Stimulated activated naive CD4-positive, alpha-beta T cell (primary cell): ENCODE data around the gene ZNF594.
"Not testable (repeated sequence)": the region's sequence is repeated elsewhere in the genome, so short reads cannot be mapped to it uniquely, and the experiment has no call there.

Source experiments
- DNase-seq, 6 experiments: peaks; one replicate each; lab custom pipeline; 2025; lab: John Stamatoyannopoulos, UW

ZNF594 gene

GRCh38 chr17:5136580-5137412, 54.9 kb downstream of the ZNF594 start:
- not testable (repeated sequence) for DNase-seq

GRCh38 chr17:5135726-5136579, 55.7 kb downstream of the ZNF594 start:
- DNase-seq: no peak

GRCh38 chr17:5135131-5135712, 56.4 kb downstream of the ZNF594 start:
- DNase-seq: not testable (repeated sequence)

GRCh38 chr17:5134571-5134970, 57.1 kb downstream of the ZNF594 start:
- not testable (repeated sequence) for DNase-seq

- not testable (repeated sequence) for DNase-seq
Observed at GRCh38 chr17:5133961-5134360, 57.7 kb downstream of the ZNF594 start.

DNA sequence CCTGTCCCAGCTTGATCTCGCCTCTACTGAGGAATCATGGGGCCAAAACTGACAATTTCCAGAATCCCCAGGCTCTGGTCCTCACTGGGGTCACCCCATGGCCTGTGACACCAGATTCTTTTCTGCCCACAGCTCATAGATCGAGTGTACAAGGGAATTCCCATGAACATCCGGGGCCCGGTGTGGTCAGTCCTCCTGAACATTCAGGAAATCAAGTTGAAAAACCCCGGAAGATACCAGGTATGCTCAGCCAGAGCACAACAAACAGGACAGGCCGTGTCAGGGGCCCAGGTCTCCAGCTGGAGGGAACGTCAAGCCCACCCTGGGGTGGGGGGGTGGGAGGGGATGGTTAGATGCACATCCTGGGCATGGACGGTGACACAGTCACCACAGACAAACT, 58.4 kb downstream of the ZNF594 start:
- no peak for DNase-seq

DNA sequence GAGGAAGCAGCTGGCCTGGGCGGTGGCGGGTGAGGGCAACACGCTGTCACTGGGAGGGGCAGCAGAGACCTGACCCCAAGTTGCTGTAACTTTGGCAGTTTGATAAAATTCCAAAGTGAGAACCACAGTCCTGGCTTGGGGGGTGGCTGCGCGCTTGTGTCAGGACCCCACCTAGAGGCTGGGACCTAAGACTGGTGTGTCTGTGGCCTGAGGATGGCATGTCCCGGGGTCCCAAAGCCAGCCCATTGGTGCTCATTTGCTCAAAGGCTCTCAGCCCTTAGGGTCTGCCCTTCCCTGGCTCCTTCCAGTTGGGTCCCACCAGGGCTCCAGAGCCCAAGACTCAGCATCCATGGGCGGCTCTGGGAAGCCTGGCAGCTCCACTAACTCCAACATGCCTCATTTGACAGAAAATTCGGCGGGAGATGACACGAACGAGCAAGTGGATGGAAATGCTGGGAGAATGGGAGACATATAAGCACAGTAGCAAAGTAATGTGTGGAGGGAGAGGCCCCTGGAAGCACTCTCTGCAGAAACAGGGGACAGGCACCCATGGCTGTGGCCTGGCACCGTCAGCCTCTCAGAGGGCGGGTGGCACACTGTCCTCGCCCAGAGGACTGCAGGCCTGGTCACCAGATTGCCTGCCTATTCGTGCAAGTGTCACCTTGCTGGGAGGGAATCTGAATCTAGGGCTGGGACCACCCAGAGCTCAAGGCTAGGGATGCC, 59.0 kb downstream of the ZNF594 start:
- DNase-seq: not testable (repeated sequence)

DNA sequence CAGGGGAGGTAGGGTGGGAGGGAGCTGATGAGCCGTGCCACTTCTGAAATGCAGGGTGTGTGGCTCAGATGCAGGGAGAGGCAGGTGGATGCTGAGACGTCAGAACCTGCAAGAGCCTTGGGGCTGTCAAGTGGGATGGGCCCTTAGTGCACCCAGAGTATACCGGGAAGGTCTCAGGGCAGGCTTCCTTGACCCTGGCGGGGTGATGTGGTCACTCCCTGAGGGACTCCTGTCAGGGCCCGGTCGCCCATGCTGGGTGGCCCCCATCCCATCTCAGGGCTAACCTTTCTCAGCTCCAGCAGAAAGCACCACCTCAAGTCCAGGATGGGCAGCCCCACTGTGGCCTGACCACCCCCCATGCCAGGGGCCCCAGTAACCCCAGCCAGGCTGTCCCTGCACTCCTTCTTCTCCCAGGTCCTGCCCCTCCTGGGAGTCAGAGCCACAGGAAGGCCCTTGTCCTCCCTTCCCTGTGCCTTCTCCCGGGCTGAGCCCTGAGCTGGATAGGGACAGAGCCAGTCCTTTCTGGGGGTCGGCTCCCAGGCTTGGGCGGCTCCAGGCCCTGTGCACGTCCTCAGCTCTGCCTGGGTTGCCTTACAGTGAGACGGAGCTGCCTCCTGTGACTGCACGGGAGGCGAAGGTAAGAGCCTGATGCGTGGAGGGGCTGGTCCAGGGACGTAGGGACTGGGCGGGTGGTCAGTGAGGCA, 59.7 kb downstream of the ZNF594 start:
- not testable (repeated sequence) for DNase-seq

DNA sequence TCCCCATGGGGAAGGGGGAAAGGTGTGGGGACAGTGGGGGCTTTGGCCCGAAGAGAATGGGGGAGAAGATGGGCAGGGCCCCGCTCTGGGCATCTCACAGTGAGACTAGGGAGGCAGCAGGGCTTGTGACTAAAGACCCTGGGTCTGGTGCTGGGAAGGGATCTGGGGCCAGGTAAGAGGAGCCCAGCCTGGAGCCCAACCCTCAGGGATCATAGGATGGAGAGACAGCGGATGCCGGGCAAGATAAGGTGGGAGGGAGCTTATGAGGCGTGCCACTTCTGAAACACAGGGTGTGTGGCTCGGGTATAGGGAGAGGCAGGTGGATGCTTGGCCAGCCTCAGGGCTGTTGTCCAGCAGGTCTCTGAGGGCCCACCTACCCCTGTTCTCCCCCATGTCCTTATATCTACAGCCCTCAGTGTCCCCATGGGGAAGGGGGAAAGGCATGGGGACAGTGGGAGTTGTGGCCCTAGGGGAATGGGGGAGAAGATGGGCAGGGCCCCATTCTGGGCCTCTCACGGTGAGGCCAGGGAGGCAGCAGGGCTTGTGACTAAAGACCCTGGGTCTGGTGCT, 60.4 kb downstream of the ZNF594 start:
- no peak for DNase-seq

- DNase-seq: not testable (repeated sequence)
Observed at GRCh38 chr17:5130687-5131086, 61.0 kb downstream of the ZNF594 start.

DNA sequence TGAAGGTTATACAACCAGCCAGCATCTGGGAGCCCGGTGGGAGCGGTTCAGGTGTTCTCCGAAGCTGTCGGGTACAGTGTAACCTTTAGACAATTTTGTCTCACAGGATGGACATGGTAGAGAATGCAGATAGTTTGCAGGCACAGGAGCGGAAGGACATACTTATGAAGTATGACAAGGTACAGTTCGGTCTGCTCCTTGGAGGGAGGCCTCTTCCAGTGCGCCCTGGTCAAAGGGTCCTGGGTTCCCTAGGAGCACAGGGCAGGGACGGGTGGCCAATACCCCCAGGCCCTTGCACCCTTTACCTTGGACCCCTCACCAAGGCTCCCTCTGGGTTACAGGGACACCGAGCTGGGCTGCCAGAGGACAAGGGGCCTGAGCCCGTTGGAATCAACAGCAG, 61.4 kb downstream of the ZNF594 start:
- not testable (repeated sequence) for DNase-seq

DNA sequence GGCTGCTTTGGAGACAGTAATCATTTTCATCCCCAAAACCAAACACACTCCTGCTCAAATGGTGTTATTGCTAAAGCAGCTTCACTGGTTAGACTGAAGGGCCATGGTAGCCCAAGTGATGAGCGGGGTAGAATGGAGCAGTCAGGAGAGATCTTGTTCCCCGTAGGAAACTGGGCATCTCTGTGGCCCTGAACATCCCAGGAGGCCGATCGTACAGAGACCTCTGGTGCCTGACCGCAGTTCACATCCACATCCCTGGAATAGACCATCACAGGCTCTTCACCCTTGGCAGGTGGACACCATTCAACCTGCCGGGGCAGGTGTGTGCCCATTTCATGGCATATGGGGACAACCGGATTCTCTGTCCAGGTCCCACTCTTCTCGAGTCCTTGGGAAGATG, 61.9 kb downstream of the ZNF594 start:
- DNase-seq: not testable (repeated sequence)
